ENCODE data around the gene LUZP4. TPM values are rescaled to one million over a fixed set of nuclear protein-coding genes. Genes with fewer than 3 reads are reported as not detected.
A peak's percentile ranks its signal among the peaks of the same experiment; 100 is the strongest.
"Not testable (repeated sequence)": the region's sequence is repeated elsewhere in the genome, so short reads cannot be mapped to it uniquely, and the experiment has no call there.

LUZP4 gene
- not detected in 2 replicates for total RNA-seq

GRCh38 chrX:115289465-115289864, at the start of gene LUZP4:
Gene LUZP4, plus strand, starts transcription at chrX:115289715. Its CDS starts 45 bp downstream, at chrX:115289760.
- DNase-seq (ENCODE audit: low read depth in 2 of 2) = no peak

DNA sequence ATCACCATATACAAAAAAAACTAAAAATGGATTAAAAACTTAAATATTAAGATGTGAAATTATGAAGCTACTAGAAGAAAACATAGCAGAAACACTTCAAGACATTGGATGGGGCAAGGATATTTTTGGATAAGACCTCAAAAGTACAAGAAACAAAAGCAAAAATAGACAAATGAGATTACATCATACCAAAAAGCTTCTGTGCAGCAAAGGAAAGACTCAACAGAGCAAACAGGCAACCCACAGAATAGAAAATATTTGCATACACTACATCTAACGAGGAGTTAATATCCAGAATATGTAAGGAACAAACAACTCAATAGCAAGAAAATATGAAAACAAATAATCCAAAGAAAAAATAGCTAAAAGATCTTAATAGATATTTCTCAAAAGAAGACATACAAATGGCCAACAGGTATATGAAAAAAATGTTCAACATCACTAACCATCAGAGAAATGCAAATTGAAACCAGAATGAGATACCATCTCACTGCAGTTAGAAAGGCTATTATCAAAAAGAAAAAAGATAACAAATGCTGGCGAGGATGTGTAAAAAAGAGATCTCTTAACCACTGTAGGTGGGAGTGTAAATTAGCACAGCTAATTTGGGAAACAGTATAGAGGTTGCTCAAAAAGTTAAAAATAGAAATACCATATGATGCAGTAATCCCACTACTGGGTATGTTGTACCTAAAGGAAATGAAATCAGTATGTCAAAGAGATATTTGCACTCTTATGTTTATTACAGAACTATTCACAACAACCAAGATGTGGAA, 37.9 kb upstream of the LUZP4 start:
- DNase-seq (ENCODE audit: low read depth in 2 of 2) = no peak

DNA sequence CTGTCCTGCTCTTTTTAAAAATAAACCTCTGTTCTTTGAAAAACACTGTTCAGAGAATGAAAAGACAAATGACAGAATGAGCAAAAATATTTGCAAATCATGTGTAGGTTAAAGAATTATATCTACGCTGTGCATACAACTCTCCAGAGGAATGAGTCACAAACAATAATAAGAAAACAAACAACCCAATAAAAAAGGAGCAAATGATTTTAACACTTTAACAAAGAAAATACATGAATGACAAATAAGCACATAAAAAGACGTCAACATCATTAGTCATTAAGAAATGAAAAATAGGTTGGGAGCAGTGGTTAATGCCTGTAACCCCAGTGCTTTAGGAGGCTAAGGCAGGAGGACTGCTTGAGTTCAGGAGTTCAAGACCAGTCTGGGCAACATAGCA, 34.5 kb upstream of the LUZP4 start:
- no peak for DNase-seq (ENCODE audit: low read depth in 2 of 2)

GRCh38 chrX:115257711-115258110, 31.8 kb upstream of the LUZP4 start:
- no peak for DNase-seq (ENCODE audit: low read depth in 2 of 2)

DNA sequence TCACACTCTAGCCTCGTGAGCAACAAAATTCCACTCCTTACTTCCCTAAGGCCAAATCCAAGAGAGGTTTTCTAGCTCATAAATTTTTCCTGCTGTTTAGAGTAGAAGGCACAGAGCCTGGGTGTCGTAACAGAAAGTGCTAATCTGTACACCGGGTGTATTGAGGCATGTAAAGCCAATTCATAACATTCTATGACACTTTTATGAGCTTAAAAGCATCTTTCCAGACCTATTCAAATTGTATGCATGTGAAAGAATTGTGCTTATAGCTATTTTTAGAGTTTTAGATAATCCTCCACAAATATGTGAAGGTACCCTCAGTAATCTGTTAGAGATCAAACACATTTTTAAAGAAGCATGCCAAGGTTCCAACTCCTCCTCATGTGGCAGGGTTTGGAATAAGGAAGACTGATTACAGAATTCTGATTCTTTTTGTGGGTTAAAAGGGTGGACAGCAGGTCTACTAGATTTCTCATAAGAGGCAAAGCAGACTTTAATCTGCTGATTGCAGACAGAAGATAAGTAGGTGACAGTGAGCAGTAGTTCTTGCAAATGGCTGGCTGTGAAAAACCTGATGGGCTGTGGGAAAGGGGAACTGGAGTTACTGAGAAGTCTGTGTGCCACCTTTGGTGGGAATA, 30.2 kb upstream of the LUZP4 start:
- no peak for DNase-seq (ENCODE audit: low read depth in 2 of 2)

DNA sequence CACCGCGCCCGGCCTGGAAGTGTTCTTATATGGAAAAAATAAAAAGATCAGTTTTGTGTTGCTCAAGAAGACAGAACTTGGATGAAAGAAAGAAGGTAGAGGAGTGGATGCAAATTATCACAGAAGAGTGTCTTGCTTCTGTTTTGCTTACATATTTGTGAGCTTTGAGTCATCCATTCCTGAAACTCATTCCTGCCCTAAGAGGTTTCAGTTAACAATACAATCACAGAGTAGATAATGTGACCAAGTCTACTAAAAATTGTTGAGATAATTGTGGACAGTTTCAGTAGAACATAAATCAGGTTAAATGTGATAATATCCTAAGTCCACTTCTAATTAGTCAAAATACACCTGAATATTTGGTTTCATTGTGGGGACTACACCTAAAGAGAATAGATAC, 29.2 kb upstream of the LUZP4 start:
- no peak for DNase-seq (ENCODE audit: low read depth in 2 of 2)

GRCh38 chrX:115261148-115261547, 28.4 kb upstream of the LUZP4 start:
- no peak for DNase-seq (ENCODE audit: low read depth in 2 of 2)

DNA sequence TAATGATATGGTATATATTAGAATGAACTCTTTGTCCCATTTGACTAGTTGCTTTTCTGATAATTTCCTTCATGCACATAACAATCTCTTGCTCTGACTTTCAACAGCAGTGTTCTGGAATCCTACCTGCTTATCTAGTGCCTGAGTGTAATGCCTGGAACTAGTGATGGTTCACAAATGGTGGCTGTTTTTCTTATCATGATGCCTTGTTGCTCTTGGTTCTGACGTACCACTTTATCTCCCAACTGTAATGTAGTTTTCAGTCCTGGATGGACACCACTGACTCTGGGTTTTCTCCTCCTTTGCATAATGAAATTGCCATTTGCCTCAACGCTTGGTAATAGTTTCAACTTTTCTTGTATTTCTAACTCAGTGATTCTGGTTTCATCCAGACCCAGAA, 25.5 kb upstream of the LUZP4 start:
- no peak for DNase-seq (ENCODE audit: low read depth in 2 of 2)

DNA sequence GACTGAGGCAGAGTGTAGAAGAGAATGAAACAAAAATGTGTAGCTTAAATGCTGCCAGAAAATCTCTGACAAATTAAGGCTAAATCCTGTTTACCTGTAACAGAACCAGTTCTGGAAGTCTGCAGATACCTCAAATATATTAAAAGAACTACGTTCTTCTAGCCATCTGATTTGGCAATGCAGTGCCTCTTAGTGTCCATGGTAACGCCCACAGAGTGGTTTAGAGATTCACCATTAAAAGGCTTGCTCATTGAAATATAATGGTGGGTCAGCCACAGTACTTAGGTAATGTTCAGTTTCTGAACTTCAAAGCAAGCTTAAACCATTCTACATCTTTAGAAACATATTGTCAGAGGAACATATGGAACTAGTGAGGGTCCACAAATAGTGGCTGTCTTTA, 23.2 kb upstream of the LUZP4 start:
- DNase-seq (ENCODE audit: low read depth in 2 of 2) = no peak

DNA sequence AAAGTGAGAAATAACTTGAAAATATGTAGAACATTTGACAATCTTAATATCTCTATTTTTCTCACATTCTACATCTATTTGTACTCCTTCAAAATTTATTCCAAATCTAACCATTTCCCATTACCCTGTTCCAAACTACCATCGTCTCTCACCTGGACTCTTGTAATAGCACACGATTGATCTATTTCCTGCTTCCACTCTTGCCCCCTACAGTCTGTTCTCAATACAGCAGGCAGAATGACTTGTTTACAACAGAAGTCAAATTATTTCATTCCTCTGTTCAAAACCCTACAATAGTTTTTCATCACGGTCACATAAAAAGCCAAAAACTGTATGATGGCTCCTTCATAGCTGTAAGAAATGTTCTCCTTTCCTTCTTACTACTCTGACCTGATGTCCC, 21.1 kb upstream of the LUZP4 start:
- peak; percentile 1 to 50 for DNase-seq (ENCODE audit: low read depth in 2 of 2)

DNA sequence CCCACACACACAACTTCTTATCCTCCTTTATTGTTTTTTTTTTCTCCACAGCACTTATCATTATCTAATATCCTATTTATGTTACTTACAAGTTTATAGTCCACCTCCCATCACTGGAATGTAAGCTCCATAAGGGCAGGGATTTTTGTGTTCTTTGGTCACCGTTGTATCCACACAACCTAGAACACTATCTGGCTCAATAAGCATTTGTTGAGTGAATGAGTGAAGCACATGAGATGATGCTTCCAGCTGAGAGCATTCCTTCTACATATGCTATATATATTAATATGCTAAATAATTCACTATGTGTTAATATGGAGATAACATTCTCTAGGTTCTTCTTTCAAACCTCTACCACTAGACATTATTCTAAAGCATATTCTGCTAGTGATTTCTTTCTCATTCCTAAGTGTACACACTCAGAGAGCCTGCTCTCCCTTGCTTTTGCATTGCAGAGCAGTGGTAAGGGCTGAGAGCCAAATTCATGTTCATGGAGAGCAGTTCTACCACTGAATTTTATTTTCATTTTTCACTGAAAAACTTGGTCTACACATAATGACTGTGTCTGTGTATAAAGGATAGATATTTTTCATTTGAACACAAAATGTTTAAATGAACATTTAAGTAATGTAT, 20.3 kb upstream of the LUZP4 start:
- DNase-seq (ENCODE audit: low read depth in 2 of 2) = no peak

DNA sequence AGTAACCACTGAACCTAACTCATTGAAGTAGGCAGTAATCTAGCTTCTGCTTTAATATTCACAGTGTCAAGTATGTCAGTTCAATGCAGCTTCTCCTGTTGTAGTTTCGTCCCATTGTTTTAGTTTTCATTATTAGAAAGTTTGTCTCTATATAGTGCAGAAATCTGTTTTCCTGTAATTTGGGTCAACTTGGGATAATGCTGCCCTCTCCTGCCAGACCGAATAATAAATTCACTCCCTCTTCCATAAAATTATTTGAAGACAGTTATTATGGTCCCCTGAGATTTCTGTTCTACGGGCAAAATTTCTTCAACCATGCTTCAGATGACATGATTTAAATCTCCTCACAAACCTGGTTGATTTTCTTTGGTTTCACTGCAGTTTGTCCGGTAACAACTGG, 4.6 kb upstream of the LUZP4 start:
- peak in 1 of 2 donors; percentile 33 for DNase-seq (ENCODE audit: low read depth in 2 of 2)

DNA sequence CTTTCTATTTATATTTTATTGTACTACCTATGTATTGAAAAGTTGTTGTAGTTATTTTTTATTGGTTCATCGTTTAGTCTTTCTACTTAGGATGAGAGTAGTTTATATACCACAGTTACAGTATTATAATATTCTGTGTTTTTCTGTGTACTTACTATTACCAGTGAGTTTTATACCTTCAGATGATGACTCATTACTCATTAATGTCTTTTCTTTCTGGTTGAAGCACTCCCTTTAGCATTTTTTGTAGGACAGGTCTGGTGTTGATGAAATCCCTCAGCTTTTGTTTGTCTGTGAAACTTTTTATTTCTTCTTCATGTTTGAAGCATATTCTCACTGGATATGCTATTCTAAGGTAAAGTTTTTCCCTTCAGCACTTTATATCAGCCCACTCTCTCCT, 7.7 kb downstream of the LUZP4 start:
- no peak for DNase-seq (ENCODE audit: low read depth in 2 of 2)

DNA sequence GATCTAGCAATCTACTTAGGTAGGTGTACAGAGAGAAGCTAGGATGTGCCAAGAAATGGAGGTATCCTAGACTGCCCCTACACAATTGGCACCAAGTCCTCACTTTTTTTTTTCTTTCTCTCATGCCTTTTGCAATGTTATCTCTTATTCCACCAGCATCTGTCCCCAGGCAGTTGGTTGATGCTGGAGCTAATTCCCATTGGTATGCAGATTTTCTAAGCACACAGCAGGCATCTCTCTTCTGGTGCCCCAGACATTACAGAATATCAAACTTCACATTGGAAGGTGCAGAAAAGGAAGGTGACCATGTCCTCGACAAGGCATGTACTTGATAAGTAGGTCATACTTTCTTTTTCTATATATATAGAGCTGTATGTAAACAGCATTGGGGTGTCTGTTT, 21.6 kb downstream of the LUZP4 start:
- DNase-seq (ENCODE audit: low read depth in 2 of 2) = no peak

DNA sequence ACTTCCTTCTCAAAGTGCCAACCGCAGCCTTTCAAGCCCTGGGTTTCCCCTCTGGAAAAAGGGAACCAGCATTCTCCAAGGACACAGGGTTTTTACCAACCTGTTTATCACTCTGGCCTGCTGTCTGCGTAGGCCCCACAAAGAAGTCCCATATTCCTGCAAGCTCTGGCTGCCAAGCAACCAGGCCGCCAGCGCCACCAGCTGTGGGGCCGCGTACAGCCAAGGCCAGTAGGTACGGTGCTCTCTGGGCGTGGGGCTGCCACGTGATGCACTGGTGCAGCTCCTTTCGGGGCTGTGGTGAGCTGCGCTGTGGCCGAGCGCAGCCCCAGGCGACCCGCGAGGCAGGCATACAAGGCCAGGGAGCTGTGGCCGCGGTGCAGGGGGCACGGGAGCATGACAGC, 22.1 kb downstream of the LUZP4 start:
- peak in 1 of 2 donors; percentile 25 for DNase-seq (ENCODE audit: low read depth in 2 of 2)

- no peak for DNase-seq (ENCODE audit: low read depth in 2 of 2)
Measured at GRCh38 chrX:115318139-115318538, 28.6 kb downstream of the LUZP4 start.

GRCh38 chrX:115322375-115322774, 32.9 kb downstream of the LUZP4 start:
- DNase-seq (ENCODE audit: low read depth in 2 of 2) = no peak

DNA sequence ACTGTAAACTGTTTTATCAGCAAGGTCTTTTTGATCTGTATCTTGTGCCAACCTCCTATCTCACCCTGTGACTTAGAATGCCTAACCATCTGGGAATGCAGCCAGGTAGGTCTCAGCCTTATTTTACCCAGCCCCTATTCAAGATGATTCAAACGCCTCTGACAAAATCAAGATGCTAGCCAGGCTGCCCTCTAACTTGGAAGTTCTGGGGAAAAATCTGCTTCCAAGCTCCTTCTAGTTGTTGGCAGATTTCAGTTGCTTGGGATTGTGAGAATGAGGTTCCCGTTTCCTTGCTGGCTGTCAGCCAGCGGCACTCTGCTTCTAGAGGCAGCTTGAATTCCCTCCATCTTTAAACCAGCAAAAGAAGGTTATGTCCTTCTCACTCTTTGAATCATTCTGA, 34.7 kb downstream of the LUZP4 start:
- peak in 1 of 2 donors; percentile 17 for DNase-seq (ENCODE audit: low read depth in 2 of 2)

- not testable (repeated sequence) for DNase-seq (ENCODE audit: low read depth in 2 of 2)
Measured at GRCh38 chrX:115329282-115329681, 39.8 kb downstream of the LUZP4 start.

- DNase-seq (ENCODE audit: low read depth in 2 of 2) = peak; percentile 69 to 83
Measured at GRCh38 chrX:115330498-115331168, 41.1 kb downstream of the LUZP4 start.

DNA sequence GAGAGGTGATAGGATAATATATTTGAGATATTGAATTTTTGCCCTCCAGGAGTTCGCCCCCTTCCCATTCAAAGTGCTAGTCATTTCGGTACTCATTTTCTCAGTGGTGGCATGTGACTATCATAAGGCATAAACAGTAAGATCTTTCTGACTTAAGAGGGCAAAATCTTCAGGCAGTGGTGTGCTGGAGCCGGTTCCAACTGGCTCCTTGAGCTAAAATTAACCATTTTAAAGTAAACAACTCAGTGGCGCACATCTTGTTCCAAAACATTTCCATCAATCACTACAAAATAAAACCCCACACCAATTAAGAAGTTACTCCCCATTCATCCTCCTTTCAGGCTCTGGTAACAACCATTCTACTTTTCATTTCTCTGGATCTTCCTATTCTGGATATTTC, 43.3 kb downstream of the LUZP4 start:
- no peak for DNase-seq (ENCODE audit: low read depth in 2 of 2)

DNA sequence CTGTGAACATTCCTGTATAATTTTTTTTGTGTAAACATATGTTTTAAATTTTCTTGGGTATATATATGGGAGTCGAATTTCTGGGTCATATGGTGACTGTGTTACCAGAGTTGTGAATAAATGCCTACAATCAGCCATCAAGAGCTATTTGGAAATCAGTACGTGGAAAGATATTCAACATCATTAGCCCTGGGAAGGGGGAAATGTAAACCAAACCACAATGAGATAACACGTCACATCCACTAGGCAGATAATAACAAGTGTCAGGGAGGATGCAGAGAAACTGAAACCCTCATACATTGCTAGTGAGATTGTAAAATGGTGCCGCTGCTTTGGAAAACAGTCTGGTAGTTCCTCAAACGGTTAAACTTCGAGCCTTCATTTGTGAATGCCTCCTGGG, 43.9 kb downstream of the LUZP4 start:
- no peak for DNase-seq (ENCODE audit: low read depth in 2 of 2)

Data from lung microvascular endothelial cell (primary cell).